NB4 (cell line): ENCODE data around the gene TYMP.

ENCODE experiments used
- DNase-seq: peaks from one replicate; pipeline ENCODE4 v3.0.0; 2010; ENCODE audit warnings: low read depth
- H3K4me3 ChIP-seq: one replicate; pipeline ENCODE4 v1.5.1; 2011; ENCODE audit warnings: mild to moderate bottlenecking, low read depth, low read length, moderate library complexity
- CTCF ChIP-seq: IDR thresholded peaks from one replicate; pipeline ENCODE4 v1.5.1; 2012; ENCODE audit warnings: low read depth, low read length
- MAX ChIP-seq: IDR thresholded peaks from 2 replicates; pipeline ENCODE4 v1.6.1; 2011; ENCODE audit warnings: low read depth, low read length
- MYC ChIP-seq: IDR thresholded peaks from 2 replicates; pipeline ENCODE4 v1.6.1; 2011; ENCODE audit warnings: low read depth, low read length
- POLR2A ChIP-seq: IDR thresholded peaks from 2 replicates; pipeline ENCODE4 v1.6.1; 2011; ENCODE audit warnings: mild to moderate bottlenecking; ENCODE audit not compliant: insufficient read length; ENCODE audit errors: extremely low read depth

Gene TYMP

GRCh38 chr22:50502096-50502495, 27.7 kb downstream of the TYMP start:
- no peak for TF ChIP-seq POLR2A
- TF ChIP-seq MAX = no peak
- TF ChIP-seq CTCF = no peak
- TF ChIP-seq MYC = no peak
- DNase-seq = no peak
- H3K4me3 ChIP-seq = no peak overlapping the region

DNA sequence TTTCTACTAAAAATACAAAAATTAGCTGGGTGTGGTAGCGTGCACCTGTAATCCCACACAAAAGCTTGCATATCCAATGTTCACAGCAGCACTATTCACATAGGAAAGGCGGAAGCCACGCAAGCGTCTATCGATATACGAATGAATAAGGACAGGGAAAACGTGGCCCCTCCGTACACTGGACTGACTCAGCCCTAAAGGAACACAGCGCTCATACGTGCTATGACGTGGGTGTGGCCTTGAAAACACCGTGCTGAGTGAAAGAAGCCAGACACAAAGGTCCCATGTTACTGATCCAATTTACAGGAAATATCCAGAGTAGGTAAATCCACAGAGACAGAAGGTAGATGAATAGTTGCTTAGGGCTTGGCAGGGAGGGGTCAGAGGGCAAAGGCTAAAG, 29.4 kb downstream of the TYMP start:
- no peak overlapping the region for H3K4me3 ChIP-seq
- no peak for DNase-seq
- TF ChIP-seq MAX (no peak), CTCF (no peak), POLR2A (no peak), MYC (no peak)

DNA sequence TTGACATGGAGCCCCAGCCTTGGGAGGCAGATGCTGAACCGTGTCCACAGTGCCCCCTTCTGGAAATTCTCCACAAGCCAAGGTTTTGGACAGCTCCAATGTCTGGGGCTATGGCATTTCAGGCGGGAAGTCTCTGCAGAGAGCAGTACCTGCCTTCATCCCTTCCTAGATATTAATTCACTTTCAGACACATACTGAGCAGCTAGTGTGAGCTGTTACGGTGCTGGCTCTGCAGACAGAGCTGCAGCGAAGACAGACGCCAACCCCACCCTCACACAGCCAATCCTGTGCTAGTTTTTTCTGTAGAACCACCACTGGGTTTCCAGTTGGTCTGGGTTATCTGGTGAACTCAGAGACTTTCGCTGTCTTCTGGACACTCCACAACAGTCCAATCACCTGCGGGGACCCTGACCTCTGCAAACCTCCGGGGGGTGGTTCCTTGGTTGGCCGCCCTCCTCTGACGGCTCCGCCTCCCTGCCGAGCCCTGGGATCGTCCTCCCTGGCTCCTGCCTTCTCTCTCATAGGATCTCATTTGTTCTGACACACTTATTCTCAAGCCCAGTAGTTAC, 31.4 kb downstream of the TYMP start:
- no peak overlapping the region for H3K4me3 ChIP-seq
- DNase-seq = peak; percentile 77
- TF ChIP-seq CTCF (peak; percentile 61), MYC (no peak)

- no peak for TF ChIP-seq POLR2A
- TF ChIP-seq MYC = no peak
- TF ChIP-seq MAX = no peak
- TF ChIP-seq CTCF = no peak
Measured at GRCh38 chr22:50497093-50497492, 32.7 kb downstream of the TYMP start.

DNA sequence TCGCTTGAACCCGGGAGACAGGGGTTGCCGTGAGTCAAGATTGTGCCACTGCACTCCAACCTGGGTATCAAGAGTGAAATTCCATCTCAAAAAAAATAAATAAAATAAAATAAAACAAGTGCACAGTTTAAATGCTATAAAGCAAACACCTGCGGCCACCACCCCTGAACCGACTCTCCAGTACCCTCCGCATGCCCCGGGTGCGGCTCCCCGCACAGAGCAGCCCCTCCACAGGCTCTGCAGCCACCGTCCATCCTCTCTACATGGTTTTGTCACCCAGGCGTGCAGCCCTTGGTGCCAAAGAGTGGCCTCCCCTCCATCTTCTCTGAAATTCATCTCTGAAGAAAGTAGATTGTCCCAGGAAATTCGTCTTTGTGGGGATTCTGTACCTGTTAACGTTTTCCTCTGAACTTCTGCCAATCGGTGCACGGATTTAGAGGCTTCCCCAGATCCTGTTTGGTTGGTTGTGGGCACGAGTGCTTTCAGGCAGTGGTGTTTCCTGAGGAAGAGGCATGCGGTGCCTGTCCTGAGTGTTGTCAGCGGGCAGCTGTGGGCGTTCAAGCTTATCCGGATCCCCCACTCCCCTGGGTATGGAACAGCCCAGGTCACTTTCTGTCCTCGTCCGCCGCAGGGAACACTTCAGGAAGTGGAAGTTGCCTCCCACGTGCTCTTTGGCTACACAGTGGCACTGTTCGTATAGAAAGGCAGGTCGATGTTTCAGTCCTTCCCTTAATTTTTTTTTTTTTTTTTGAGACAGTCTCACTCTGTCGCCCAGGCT, 39.1 kb downstream of the TYMP start:
- TF ChIP-seq CTCF = no peak
- TF ChIP-seq MAX = peak; percentile 86
- no peak overlapping the region for H3K4me3 ChIP-seq
- DNase-seq = peak; percentile 86

More at GRCh38 chr22:50497093-50497492, 32.7 kb downstream of the TYMP start:
- no peak for DNase-seq
- no peak overlapping the region for H3K4me3 ChIP-seq
